IPS-20b (cell line): ENCODE measurements around the gene CDH18.
"Not testable (repeated sequence)": the region's sequence is repeated elsewhere in the genome, so short reads cannot be mapped to it uniquely, and the experiment has no call there.

Experiments
- H3K27ac ChIP-seq: one replicate; pipeline ENCODE4 v1.5.1; 2013; ENCODE audit warnings: low read length
- H3K27me3 ChIP-seq: 2 replicates; pipeline ENCODE4 v1.6.1; 2013; ENCODE audit warnings: mild to moderate bottlenecking, low read length, inconsistent platforms; ENCODE audit not compliant: insufficient read depth
- H3K36me3 ChIP-seq: 2 replicates; pipeline ENCODE4 v1.6.1; 2013; ENCODE audit warnings: low read depth, mild to moderate bottlenecking, inconsistent platforms, low read length, moderate library complexity; ENCODE audit not compliant: insufficient read depth
- H3K4me1 ChIP-seq: 2 replicates; pipeline ENCODE4 v1.6.1; 2013; ENCODE audit warnings: mild to moderate bottlenecking, control low read depth, inconsistent platforms, low read length, moderate library complexity; ENCODE audit not compliant: insufficient read depth
- H3K4me3 ChIP-seq: 2 replicates; pipeline ENCODE4 v1.5.1; 2013; ENCODE audit warnings: mild to moderate bottlenecking, low read length, inconsistent platforms
- H3K9ac ChIP-seq: 2 replicates; pipeline ENCODE4 v1.6.1; 2013; ENCODE audit warnings: low read depth, mild to moderate bottlenecking, inconsistent platforms, low read length, moderate library complexity
- H3K9me3 ChIP-seq: 2 replicates; pipeline ENCODE4 v1.6.1; 2013; ENCODE audit warnings: mild to moderate bottlenecking, low read depth, low read length, inconsistent platforms; ENCODE audit not compliant: insufficient read depth

The CDH18 gene

DNA sequence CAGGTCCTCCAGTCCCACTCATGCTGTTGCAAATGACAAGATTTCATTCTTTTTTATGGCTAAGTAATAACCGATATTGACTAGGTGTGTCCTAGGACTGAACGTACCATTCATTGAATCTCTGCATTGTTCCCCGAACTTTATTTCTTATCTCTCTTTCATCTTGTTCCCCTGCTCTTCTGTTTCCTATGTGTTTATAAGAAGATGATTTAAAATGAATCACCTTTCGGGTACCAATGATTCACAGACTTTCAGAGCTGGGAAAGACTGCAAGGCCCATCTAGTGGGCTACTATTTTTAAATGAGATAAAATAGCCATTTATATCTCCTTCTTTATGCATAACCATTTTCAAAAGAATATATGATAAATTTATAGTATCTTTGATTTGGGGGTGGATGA, 133.0 kb downstream of the CDH18 start:
- Histone ChIP-seq H3K9ac (no peak overlapping the region), H3K36me3 (no peaks in the 10 kb centered on the region), H3K9me3 (no peaks in the 10 kb centered on the region; the same call in none of the 2 replicates), H3K27me3 (no peaks in the 10 kb centered on the region), H3K4me1 (no peaks in the 10 kb centered on the region), H3K27ac (no peak overlapping the region), H3K4me3 (no peak overlapping the region)

DNA sequence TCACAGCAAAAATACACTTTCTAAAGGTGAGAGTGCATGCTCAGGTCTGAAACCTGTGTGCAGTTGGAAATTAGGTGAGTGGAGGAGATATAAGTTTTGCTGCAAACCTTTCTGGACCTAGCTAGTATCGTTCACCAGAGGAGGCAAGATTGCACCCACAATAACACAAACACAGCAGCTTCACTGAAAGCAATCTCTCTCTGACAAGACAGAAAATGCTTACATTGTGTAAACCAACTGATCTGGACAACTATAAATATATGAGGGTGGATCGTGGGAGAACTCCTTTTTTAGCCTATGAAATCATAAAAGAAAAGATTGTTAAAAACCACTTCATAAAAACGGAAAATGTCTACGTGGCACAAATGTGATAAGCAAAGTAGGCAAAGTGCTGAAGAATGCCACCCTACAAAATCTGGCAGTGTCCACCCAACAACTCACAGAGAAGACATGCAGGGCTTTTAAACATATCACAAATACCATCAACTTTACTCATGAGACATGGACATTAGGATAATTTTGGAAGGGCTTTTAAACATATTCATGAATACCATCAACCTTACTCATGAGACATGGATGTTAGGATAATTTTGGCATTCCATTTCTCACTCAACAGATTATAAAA, 134.3 kb downstream of the CDH18 start:
- H3K4me3 ChIP-seq = no peak overlapping the region
- H3K9me3 ChIP-seq = no peaks in the 10 kb centered on the region; the same call in 1 of the 2 replicates
- H3K4me1 ChIP-seq = no peaks in the 10 kb centered on the region
- no peaks in the 10 kb centered on the region for H3K27me3 ChIP-seq
- no peak overlapping the region for H3K27ac ChIP-seq
- H3K9ac ChIP-seq = no peak overlapping the region
- H3K36me3 ChIP-seq = no peaks in the 10 kb centered on the region

DNA sequence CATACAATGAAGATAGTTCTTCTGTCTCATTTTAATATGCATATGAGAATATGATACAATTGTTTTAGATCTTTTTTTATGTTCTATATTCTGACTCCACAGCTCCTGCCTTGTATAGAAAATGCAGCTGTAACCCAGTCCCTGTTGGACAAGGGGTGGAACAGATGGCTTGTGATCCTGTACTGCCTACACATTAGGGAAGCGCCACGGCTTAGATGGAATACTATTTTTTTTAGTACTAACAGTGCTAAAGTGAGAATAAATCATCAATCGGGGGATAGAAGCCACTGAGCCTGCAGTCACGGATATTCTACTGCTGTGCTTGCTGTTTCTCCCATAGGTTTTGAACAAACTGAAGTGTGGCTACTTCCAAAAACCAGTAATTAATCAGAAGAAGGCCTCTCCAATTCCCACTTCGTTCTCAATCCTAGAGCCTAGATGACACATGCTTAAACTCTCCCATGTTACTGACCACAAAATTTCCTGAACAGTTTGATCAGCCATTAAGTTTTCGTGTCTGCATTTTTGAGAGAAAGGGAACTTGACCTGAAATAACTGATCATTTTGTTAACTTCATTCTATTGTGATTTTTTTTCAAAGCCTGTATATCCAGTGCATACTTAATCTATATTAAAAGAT, 150.3 kb downstream of the CDH18 start:
- no peak overlapping the region for H3K4me3 ChIP-seq
- no peak overlapping the region for H3K9ac ChIP-seq
- H3K9me3 ChIP-seq = no peaks in the 10 kb centered on the region
- H3K27ac ChIP-seq = no peak overlapping the region
- H3K4me1 ChIP-seq = no peaks in the 10 kb centered on the region
- no peaks in the 10 kb centered on the region for H3K27me3 ChIP-seq
- no peaks in the 10 kb centered on the region for H3K36me3 ChIP-seq

DNA sequence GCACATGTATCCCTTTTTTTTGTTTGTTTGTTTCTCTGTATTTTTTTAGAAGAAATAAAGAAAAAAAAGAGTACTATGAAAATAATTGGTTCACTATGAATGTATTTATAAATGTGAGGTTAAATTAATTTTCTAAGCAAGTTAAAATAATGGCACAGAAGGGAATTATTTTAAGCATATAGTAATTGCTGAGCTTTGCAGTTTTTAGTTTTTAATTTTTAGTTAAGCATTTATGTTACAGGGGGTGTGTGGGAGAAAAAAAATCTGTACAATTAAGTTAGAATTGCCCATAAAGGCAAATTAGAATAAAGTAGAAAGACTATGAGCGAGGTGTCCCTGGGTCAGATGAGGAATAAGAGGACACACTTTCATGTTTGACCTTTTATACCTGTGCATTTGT, 152.6 kb downstream of the CDH18 start:
- no peak overlapping the region for H3K4me3 ChIP-seq

DNA sequence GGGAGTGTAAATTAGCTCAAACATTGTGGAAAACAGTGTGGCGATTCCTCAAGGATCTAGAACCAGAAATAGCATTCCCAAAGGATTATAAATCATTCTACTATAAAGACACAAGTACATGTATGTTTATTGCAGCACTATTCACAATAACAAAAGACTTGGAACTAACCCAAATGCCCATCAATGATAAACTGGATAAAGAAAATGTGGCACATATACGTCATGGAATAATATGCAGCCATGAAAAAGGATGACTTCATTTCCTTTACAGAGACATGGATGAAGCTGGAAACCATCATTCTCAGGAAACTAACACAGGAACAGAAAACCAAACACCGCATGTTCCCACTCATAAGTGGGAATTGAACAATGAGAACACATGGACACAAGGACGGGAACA, 175.3 kb downstream of the CDH18 start:
- H3K27me3 ChIP-seq, H3K9ac ChIP-seq, H3K4me3 ChIP-seq, H3K9me3 ChIP-seq, H3K36me3 ChIP-seq, H3K4me1 ChIP-seq, H3K27ac ChIP-seq: not testable (repeated sequence)

More for the DNA sequence above, 152.6 kb downstream of the CDH18 start:
- no peaks in the 10 kb centered on the region for H3K4me1 ChIP-seq
- H3K27ac ChIP-seq = no peak overlapping the region
- no peaks in the 10 kb centered on the region for H3K36me3 ChIP-seq
- no peaks in the 10 kb centered on the region for H3K9me3 ChIP-seq
- H3K9ac ChIP-seq = no peak overlapping the region
- no peaks in the 10 kb centered on the region for H3K27me3 ChIP-seq

DNA sequence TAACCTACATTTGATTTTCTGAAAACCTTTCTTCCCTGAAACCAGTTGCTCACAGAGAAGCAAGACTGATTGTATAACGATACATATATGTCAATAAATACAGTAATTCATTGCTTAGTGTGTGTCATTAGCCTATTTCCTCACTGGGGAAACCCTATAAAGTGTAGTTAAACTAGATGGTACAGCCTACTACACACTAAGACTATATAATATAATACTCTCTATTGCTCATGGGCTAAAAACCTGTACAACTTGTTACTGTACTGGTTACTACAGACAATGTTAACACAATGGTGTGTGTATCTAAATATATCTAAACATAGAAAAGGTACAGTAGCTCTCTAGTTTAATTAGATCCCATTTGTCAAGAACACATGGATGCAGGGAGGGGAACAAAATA, 181.2 kb downstream of the CDH18 start:
- peaks cover under 1% of the 10 kb centered on the region; the same call in 1 of the 2 replicates for H3K4me1 ChIP-seq
- H3K27me3 ChIP-seq = no peaks in the 10 kb centered on the region
- no peak overlapping the region for H3K4me3 ChIP-seq
- no peak overlapping the region for H3K9ac ChIP-seq
- no peak overlapping the region for H3K27ac ChIP-seq
- no peaks in the 10 kb centered on the region for H3K9me3 ChIP-seq
- H3K36me3 ChIP-seq = no peaks in the 10 kb centered on the region

DNA sequence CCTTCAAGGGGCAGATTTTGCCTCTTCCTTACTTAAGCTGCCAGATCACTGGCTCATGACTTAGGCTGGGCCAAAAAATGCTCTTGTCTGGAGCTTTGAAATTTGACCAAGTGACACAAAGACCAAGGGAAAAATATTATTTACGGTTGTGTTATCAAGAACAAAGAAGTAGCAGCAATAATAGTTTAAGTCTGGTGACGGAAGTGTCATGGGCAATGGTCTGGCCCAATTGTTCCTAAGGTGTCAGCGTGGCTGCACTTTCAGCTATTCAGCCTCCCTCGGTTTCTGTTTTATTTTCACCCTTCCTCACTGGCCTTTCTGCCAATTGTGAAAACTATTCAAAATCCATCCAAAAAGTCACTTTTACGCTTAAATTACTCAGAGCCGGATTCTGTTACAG, 185.3 kb downstream of the CDH18 start:
- peaks cover 10% of the 10 kb centered on the region; the same call in 1 of the 2 replicates for H3K4me1 ChIP-seq
- no peaks in the 10 kb centered on the region for H3K27me3 ChIP-seq
- H3K9ac ChIP-seq = no peak overlapping the region
- no peaks in the 10 kb centered on the region for H3K36me3 ChIP-seq
- no peaks in the 10 kb centered on the region for H3K9me3 ChIP-seq
- H3K27ac ChIP-seq = no peak overlapping the region
- H3K4me3 ChIP-seq = no peak overlapping the region

DNA sequence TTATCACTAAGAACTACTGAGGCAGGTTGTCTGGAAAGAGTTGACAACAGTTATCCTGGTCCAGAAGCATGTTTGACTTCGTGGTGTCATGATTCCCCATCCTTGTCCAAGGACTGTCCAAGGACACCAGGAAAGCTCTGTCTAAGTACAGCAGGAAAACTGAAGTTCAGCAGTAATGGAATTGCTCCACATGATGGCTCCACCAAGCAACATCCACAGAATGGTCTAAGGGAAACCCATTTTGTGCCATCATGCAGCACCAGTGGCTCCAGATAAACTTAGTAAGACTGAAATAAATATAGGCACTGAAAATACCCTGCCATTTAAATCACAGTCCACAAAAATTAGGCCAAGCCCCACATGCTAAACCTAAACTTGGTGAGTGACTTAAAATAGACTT, 192.8 kb downstream of the CDH18 start:
- no peak overlapping the region for H3K27ac ChIP-seq
- H3K36me3 ChIP-seq = no peaks in the 10 kb centered on the region
- H3K9me3 ChIP-seq = no peaks in the 10 kb centered on the region
- H3K4me3 ChIP-seq = no peak overlapping the region
- no peaks in the 10 kb centered on the region for H3K27me3 ChIP-seq
- H3K9ac ChIP-seq = no peak overlapping the region
- peaks cover 4% of the 10 kb centered on the region; the same call in 1 of the 2 replicates for H3K4me1 ChIP-seq

DNA sequence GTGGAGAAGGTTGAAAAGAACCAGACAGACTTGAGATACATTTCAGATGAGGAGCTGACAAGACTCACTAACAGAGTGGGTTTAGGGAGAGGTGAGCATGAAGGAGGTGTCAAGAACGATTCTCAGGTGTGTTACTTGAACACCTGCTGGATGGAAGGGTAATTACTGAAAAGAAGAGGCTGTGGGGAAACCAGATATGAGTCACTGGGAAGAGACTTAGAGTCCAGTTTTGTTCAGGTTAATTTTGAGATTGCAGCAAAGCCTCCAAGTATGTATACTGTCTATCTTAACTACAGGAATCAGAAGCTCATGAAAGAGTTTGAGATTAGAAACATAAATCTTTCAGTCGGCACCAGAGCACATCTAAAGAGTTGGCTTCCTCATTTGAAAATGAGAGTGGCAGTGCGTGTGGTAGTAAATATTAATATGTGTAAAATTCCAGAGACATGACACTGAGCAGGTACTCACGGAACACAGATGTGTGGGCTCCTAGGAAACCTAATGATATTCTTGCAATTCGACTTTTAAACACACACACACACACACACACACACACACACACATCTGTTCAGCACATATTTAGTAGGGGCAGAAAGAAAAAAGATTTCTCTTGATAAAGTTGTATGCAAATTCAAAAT, 197.1 kb downstream of the CDH18 start:
- Histone ChIP-seq H3K9me3 (no peaks in the 10 kb centered on the region), H3K4me1 (no peaks in the 10 kb centered on the region), H3K4me3 (no peak overlapping the region), H3K27ac (no peak overlapping the region), H3K9ac (no peak overlapping the region), H3K36me3 (no peaks in the 10 kb centered on the region), H3K27me3 (no peaks in the 10 kb centered on the region)

DNA sequence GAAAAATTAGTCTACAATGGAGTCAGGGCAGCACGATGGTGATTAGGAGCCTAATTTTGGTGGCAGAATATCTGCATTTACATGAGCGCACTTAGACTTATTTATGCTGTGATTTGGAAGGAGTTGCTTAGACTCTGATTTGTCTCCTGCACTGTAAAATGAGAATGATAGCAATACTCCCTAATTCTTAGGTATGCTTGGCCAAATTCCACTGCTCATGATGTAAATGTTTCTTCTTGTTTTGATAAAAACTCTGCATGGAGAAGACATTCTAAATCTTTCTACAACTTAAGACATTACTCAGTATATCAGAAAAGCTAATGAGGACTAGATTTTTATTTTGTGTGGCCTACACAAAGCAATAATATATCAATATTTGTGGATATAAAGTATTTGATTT, 205.4 kb downstream of the CDH18 start:
- Histone ChIP-seq H3K4me3 (no peak overlapping the region), H3K36me3 (no peaks in the 10 kb centered on the region), H3K9me3 (no peaks in the 10 kb centered on the region), H3K27ac (no peak overlapping the region), H3K4me1 (no peaks in the 10 kb centered on the region; the same call in 1 of the 2 replicates), H3K9ac (no peak overlapping the region), H3K27me3 (no peaks in the 10 kb centered on the region)

DNA sequence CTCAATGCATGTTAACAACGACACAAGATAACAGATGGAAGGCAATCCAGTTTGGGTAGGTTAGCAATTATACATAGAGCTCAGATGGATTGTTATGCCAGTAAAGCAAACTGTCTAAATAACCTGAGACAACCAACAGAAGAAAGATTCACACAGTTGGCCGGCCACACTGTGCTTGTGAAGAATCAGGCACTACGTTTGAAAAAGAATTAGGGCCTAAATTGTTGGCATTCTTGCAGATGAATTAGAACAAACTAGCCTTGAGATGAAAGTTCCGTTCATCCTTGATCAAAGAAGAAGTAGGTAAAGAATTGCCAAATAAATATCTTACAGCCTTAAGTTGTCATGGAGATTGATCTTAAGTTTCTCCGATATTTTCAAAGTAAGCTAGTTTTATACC, 210.6 kb downstream of the CDH18 start:
- Histone ChIP-seq H3K9ac (peak overlapping the region; percentile 38; the same call in 1 of the 2 replicates), H3K36me3 (no peaks in the 10 kb centered on the region), H3K4me3 (no peak overlapping the region), H3K27ac (no peak overlapping the region), H3K9me3 (no peaks in the 10 kb centered on the region), H3K27me3 (no peaks in the 10 kb centered on the region), H3K4me1 (peaks cover 5% of the 10 kb centered on the region; the same call in 1 of the 2 replicates)

DNA sequence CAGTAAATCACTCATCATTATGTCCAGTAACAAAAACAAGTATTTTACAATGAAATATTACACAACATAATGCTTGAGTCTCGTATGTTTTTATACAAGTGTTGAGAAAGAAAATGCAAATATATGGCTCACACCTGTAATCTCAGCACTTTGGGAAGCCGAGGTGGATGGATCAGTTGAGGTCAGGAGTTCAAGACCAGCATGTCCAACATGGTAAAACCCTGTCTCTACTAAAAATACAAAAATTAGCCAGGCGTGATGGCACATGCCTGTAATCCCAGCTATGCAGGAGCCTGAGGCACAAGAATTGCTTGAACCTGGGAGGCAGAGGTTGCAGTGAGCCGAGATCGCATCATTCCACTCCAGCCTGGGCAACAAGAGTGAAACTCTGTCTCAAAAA, 211.1 kb downstream of the CDH18 start:
- H3K27ac ChIP-seq, H3K36me3 ChIP-seq, H3K27me3 ChIP-seq, H3K4me1 ChIP-seq, H3K4me3 ChIP-seq, H3K9me3 ChIP-seq: not testable (repeated sequence)
- H3K9ac ChIP-seq = peak overlapping the region; percentile 38; the same call in 1 of the 2 replicates
